NCI-H2196 (cell line): ENCODE data around the gene DEK.
A peak's percentile ranks its signal among the peaks of the same experiment; 100 is the strongest.
"Not testable (repeated sequence)": the region's sequence is repeated elsewhere in the genome, so short reads cannot be mapped to it uniquely, and the experiment has no call there.

Source experiments
- DNase-seq: peaks from one replicate; lab custom pipeline; 2025; ENCODE audit not compliant: unreplicated experiment; lab: John Stamatoyannopoulos, UW

DEK gene

DNA sequence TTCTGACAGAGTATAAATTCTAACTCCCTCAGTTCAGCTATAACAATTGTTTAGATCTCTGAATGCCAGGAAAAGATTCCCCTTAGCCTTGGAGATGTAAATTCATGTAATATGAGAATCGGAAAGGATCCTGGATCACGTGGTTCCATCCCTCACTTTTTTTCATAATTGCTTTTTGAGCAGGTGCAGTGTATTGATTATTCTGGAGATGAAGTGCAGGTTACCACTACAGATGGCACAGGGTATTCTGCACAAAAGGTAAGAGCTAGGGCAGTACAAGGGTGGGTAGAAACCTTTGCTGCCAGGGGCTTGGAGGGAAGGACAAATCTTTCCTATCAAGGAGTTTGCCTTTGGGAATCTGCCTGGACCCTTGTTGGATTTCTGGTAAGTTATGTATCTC is 56.4 kb downstream of the DEK start:
- peak; percentile 33 for DNase-seq

- DNase-seq = peak; percentile 20
Measured at GRCh38 chr6:18207438-18207837, 56.9 kb downstream of the DEK start.

DNA sequence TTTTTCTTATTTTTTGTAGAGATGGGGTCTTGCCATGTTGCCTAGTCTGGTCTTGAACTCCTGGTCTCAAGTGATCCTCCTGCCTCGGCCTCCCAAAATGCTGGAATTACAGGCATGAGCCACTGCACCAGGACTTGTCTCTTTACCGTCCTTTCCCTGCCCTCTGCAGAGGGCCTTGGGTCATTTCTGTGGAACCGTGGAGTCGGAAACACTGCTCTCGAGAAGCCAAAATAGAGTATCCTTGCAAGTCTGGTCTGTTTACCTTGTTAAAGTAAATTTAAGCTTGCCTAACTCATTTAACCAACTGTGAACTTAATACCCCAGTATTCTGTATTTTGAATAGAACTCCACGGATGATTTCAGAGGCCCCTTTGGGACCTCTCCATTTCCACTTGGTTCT is 57.7 kb downstream of the DEK start:
- DNase-seq = no peak

- DNase-seq = no peak
Measured at GRCh38 chr6:18204691-18205090, 59.6 kb downstream of the DEK start.

GRCh38 chr6:18203786-18204185 is 60.5 kb downstream of the DEK start:
- DNase-seq = no peak

DNA sequence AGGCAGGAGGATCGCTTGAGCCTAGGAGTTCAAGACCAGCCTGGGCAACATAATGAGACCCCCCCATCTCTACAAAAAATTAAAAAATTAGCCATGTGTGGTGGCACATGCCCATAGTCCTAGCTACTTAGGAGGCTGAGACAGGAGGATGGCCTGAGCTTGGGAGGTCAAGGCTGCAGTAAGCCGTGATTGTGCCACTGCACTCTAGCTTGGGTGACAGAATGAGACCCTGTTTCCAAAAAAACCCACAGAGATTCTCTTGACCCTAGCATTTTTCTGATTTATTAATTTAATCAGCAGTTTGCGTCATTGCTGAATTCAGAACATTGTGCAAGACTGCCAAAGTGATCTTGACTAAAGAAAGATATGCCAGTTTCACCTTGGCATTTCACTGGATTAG is 72.3 kb downstream of the DEK start:
- no peak for DNase-seq

- DNase-seq = no peak
Measured at GRCh38 chr6:18189196-18189595, 75.1 kb downstream of the DEK start.

GRCh38 chr6:18187701-18188100 is 76.6 kb downstream of the DEK start:
- no peak for DNase-seq

- DNase-seq = no peak
Measured at GRCh38 chr6:18186540-18187250, 77.6 kb downstream of the DEK start.

DNA sequence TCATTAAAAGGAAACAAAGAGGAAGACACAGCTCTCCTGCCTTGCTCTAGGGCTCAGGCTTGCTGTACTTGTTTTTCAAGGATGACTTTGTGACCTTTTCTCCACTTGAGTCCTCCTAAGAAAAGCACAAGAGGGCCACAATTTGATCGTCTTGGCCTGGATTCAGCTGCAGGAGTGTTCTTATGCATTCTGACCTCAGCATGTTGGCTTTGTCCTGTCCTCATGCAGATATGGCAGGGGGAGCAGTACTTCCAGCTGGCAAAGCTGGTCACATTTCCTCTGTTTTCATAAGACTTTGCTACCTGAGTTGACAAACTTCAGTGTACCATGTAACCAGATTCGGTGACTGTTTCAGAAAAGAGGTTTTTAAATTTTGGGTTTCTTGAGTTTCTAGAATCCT is 78.3 kb downstream of the DEK start:
- DNase-seq = peak; percentile 14

- no peak for DNase-seq
Measured at GRCh38 chr6:18185624-18186023, 78.7 kb downstream of the DEK start.

DNA sequence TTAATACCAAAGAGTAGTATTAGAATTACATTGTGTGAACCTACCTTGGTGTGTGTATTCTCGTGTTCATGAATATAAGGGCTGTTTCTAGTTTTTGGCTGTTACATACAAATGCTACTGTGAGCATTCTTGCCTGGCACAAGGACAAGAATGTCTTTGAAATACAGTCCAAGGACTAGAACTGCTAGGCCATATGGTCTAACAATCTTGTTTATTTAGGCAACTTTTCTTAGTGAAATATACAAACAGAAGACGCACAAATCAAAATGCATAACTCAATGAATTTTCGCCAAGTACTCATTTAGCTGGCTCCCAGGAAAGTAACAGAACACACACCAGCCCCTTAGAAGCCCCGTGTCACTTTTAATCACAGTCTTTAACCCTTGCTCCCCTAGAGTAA is 80.6 kb downstream of the DEK start:
- no peak for DNase-seq

GRCh38 chr6:18182568-18182967 is 81.8 kb downstream of the DEK start:
- no peak for DNase-seq

- no peak for DNase-seq
Measured at GRCh38 chr6:18179770-18180356, 84.5 kb downstream of the DEK start.

DNA sequence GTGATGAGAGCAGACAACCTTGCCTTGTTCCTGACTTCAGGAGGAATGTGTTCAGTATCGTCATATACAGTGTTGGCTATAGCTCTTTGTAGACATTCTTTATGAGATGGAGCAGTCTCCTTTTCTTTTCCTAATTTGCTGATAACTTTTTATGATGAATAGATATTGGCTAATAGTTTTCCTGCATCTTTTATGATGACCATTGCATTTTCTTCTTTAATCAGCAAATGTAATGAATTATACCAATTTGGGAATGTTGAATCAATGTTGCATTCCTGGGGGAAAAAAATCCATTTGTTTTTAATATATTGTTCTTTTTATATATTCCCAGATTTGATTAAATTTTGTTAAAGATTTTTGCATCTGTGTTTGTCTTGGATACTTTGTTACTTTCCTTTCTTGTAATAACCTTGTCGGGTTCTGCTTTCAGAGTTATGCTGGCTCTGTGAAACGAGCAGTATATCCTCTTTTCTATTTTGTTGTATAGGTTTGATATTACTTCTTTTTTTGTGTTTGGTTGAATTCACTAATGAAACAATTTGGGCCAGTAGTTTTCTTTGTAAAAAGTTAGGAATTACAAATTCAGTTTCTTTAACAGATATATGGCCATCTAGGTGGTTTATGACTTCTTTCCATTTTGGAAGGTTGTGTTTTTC is 85.2 kb downstream of the DEK start:
- no peak for DNase-seq

DNA sequence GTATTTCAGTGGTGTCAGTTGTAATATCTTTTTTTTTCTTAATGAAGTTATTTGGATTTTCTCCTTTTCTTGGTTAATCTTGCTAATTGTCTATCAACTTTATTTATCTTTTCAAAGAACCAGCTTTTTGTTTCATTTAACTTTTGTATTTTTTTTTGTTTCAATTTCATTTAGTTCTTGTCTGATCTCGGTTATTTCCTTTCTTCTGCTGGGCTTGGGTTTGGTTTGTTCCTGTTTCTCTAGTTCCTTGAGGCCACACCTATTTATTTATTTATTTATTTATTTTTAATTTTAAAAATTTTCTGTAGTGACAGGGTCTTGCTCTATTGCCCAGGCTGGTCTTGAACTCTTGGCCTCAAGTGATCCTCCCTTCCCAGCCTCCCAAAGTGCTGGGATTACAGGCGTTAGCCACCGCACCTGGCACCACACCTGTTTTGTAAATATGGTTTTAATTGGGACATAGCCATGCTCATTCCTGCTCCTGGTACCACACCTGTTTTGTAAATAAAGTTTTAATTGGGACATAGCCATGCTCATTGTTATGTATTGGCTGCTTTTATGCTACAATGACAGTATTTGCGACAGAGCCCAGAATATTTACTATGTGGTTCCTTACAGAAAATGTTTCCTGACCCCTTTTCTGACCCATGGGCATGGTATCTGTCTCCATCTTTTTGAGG is 86.9 kb downstream of the DEK start:
- no peak for DNase-seq

DNA sequence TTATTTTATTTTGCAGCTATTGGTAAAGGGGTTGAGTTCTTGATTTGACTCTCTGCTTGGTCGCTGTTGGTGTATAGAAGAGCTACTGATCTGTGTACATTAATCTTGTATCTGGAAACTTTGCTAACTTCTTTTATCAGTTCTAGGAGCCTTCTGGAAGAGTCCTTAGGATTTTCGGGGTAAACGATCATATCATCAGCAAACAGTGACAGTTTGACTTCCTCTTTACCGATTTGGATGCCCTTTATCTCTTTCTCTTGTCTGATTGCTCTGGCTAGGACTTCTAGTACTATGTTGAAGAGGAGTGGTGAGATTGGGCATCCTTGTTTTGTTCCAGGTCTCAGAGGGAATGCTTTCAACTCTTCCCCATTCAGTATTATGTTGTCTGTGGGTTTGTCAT is 88.1 kb downstream of the DEK start:
- DNase-seq = not testable (repeated sequence)
